H1 (cell line): ENCODE measurements around the gene SV2C.

Experiments
- CHD1 ChIP-seq: IDR thresholded peaks from 2 replicates; pipeline ENCODE4 v1.6.1; 2012; ENCODE audit warnings: low read depth, low read length, improper control_type of control experiment
- CTCF ChIP-seq, 3 experiments: IDR thresholded peaks; 1 replicate in 2 of 3; 2 replicates in 1 of 3; pipeline versions ENCODE4 v1.5.1 to v1.6.1; 2011; ENCODE audit warnings: low read length in 3 of 3, mild to moderate bottlenecking in 3 of 3, inconsistent platforms in 2 of 3, low read depth in 1 of 3, moderate library complexity in 1 of 3; ENCODE audit not compliant: insufficient read depth in 1 of 3; ENCODE audit errors: control extremely low read depth in 1 of 3
- SIX5 ChIP-seq: IDR thresholded peaks from 2 replicates; pipeline ENCODE4 v1.6.1; 2011; ENCODE audit warnings: mild to moderate bottlenecking, low read depth, low read length

- TF ChIP-seq CHD1 (no peak), CTCF (IDR thresholded peaks at IDR 0.05; ENCODE audit: control extremely low read depth in 1 of 3, insufficient read depth in 1 of 3, low read depth in 1 of 3, low read length in 3 of 3) (no peak), SIX5 (no peak)
Measured at GRCh38 chr5:76204713-76205112, 121.5 kb downstream of the SV2C start.
